GM12872 (cell line): ENCODE data around the gene CKS2.

ENCODE experiments used
- TF ChIP-seq, protein P1 (sequence below): IDR thresholded peaks from 3 replicates; pipeline ENCODE4 v1.5.1; 2011; ENCODE audit warnings: low read depth, mild to moderate bottlenecking, low read length, moderate library complexity; ENCODE audit not compliant: insufficient read depth

The CKS2 gene

DNA sequence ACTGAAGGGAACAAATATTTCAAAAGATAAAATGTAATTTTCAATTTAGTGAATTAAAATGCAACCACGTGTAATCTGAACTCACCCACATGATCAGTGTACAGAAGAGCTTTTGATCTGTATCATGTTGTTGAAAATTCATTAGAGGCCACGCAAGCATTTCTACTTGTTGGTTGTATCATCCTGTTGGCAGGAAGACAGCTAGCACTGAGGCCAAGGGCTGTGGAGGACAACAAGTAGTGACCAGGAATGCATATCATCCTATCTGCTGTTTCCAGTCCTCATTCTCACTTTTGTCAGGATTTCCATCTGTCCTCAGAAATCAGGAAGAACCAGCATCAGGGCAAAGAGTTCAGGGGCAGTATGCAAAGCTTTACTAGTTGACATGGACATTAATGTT lies 29.9 kb upstream of the CKS2 start:
- TF ChIP-seq, protein P1, sequence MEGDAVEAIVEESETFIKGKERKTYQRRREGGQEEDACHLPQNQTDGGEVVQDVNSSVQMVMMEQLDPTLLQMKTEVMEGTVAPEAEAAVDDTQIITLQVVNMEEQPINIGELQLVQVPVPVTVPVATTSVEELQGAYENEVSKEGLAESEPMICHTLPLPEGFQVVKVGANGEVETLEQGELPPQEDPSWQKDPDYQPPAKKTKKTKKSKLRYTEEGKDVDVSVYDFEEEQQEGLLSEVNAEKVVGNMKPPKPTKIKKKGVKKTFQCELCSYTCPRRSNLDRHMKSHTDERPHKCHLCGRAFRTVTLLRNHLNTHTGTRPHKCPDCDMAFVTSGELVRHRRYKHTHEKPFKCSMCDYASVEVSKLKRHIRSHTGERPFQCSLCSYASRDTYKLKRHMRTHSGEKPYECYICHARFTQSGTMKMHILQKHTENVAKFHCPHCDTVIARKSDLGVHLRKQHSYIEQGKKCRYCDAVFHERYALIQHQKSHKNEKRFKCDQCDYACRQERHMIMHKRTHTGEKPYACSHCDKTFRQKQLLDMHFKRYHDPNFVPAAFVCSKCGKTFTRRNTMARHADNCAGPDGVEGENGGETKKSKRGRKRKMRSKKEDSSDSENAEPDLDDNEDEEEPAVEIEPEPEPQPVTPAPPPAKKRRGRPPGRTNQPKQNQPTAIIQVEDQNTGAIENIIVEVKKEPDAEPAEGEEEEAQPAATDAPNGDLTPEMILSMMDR: no peak

DNA sequence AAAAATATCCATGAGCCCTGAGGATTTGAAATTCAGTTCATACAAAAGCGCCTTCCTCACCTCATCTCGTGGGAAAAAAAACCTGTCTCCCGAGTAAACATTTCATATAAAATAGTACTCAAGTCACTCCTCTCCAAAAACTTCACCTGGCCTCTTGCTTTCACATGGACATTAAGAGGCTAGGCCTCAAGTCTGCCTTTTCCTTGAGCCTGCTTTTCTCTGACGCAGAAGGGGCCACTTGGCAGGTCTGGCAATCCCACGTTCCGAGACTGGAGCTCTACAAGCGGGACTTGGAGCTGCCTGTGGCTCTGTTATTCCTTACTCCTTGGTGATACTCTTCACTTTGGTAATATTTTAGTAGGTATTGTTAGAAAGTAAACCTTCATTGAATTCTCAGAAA lies 26.9 kb upstream of the CKS2 start:
- TF ChIP-seq, protein P1: no peak

DNA sequence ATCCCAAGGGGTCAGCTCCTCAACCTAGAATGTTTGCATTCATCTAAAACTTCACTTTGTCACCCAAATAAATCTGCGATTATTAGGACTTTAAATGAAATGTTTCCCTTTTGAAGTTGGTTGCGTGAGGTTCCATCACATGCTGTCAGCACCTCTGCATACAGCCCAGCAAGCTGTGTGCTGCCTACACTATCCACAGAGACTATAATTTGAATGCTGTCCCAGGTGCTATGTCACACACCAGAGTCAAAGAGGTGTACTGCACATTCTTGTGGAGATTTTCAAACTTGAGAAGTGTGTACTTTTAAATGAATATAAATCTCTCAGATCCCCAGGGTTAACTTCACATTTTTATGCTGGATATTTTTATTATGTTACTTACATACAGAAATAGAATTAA lies 19.3 kb upstream of the CKS2 start:
- TF ChIP-seq, protein P1: no peak

DNA sequence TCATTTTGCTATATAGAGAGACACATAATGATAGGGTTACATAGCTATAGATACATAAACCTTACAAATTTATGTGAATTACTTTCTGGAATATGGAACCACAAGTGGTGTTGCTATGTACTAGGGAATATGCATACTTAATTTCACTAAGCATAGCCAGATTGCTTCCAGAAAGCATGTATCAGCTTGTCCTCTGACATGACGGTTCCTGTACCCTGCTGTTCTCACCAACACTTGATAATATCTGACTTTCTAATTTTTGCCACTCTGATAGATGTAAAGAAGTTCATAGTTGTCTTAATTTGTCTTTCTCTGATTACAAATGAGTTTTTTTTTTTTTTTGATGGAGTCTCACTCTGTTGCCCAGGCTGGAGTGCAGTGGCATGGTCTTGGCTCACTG lies 18.0 kb upstream of the CKS2 start:
- TF ChIP-seq, protein P1: no peak

DNA sequence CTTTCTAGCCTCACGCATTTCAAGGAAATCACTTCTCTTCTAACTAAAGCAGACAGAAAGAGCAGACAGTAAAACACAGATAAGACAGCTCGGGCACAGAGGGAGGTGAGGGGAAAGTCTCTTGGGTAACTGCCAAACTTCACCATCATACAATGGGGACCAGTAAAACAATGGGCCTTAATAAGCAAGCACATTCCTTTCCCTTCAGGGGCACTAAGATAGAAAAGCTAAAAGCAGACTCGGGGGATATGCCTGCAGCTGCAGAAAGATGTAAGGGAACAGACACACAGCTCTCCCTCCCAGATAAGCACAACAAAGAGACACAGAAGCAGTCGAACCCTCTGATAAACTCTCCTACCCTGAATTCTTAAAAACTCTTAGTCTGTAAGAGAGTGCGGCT lies 15.6 kb upstream of the CKS2 start:
- TF ChIP-seq, protein P1: no peak

DNA sequence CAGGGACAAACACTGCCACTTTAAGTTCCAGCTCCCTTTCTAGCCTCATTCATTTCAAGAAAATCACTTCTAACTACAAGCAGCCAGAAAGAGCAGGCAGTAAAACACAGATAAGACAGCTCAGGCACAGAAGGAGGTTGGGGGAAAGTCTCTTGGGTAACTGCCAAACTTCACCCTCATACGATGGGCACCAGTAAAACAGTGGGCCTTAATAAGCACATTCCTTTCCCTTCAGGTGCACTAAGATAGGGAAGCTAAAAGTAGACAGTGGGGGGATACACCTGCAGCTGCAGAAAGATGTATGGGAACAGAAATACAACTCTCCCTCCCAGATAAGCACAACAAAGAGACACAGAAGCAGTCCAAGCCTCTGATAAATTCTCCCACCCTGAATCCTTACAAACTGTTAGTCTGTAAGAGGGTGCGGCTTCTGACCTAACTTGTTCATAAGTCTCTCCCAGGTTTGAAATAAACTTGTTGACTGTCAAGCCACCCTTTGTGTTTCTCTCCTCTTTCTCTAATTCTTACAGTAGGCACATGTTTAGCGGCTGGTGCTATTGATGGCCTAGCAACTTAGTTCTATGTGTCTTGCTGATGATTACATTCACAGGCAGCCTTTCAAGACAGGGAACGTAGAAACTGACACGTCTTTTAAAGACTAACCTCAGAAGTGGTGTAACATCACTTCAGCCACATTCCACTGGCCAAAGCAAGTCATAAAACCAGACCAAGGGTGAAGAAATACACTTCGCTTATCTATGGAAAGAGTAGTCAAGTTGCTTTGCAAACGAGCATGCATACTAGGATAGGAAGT lies 6.8 kb upstream of the CKS2 start:
- TF ChIP-seq, protein P1: no peak

DNA sequence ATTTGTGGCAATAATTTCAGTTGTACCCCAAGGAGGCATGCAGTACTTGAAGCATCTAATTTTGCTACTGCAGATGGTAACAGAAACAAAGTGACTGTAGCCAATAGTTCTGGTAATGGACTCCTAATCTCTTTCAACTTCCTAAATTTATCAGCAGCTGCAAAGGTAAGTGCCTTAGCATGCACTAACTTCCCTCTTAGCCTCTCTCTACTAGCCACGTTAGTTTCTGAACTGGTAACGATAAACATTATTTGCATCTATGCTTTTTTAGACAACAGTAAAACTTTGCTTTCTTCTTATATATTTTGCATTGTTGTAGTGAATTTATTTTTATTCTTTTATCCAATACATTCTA lies 6.2 kb upstream of the CKS2 start:
- TF ChIP-seq, protein P1: no peak
